VCaP (cell line): ENCODE results near the gene IGDCC3.

Experiments
- H3K27ac ChIP-seq: fragments of 450-650 bp; 2 replicates; pipeline ENCODE4 v1.5.1; 2017
- CTCF ChIP-seq: fragments of 450-650 bp; conservative IDR thresholded peaks from 2 replicates; pipeline ENCODE4 v1.5.1; 2017; ENCODE audit warnings: mild to moderate bottlenecking, moderate library complexity

IGDCC3 gene

GRCh38 chr15:65411465-65412071 is 33.8 kb upstream of the IGDCC3 start:
- no peak for TF ChIP-seq CTCF
- no peak overlapping the region for H3K27ac ChIP-seq

- TF ChIP-seq CTCF: no peak
Observed at GRCh38 chr15:65410972-65411371, 33.2 kb upstream of the IGDCC3 start.

GRCh38 chr15:65410036-65410435 is 32.2 kb upstream of the IGDCC3 start:
- TF ChIP-seq CTCF: no peak
- H3K27ac ChIP-seq: no peak overlapping the region

More at GRCh38 chr15:65410972-65411371, 33.2 kb upstream of the IGDCC3 start:
- H3K27ac ChIP-seq: no peak overlapping the region

GRCh38 chr15:65409036-65409631 is 31.3 kb upstream of the IGDCC3 start:
- no peak overlapping the region for H3K27ac ChIP-seq
- no peak for TF ChIP-seq CTCF

GRCh38 chr15:65408324-65409035 is 30.7 kb upstream of the IGDCC3 start:
- TF ChIP-seq CTCF: no peak
- no peak overlapping the region for H3K27ac ChIP-seq

GRCh38 chr15:65406424-65407000 is 28.7 kb upstream of the IGDCC3 start:
- H3K27ac ChIP-seq: no peak overlapping the region
- TF ChIP-seq CTCF: no peak

GRCh38 chr15:65405791-65406423 is 28.1 kb upstream of the IGDCC3 start:
- no peak for TF ChIP-seq CTCF
- no peak overlapping the region for H3K27ac ChIP-seq
